Esophagus squamous epithelium (tissue), 4 donors: ENCODE results near the gene CENPT.

Experiments used
- POLR2A ChIP-seq, 4 donors: fragments of 450-650 bp; IDR thresholded peaks; one replicate each; pipeline ENCODE4 v1.6.1; 2017; ENCODE audit warnings: antibody characterized with exemption in 4 of 4, mild to moderate bottlenecking in 4 of 4, moderate library complexity in 3 of 4
- TF ChIP-seq, protein P1 (sequence below), 6 experiments: fragments of 450-650 bp in 4 of 6; fragments of 200-600 bp in 2 of 6; sonication (generic) in 2 of 6; IDR thresholded peaks; one replicate each; pipeline ENCODE4 v1.5.1; 2016 to 2019; ENCODE audit warnings: antibody characterized with exemption in 6 of 6, mild to moderate bottlenecking in 4 of 6, moderate library complexity in 4 of 6

GRCh38 chr16:67880584-67880983 lies 33.1 kb upstream of the CENPT start:
- TF ChIP-seq, protein P1, sequence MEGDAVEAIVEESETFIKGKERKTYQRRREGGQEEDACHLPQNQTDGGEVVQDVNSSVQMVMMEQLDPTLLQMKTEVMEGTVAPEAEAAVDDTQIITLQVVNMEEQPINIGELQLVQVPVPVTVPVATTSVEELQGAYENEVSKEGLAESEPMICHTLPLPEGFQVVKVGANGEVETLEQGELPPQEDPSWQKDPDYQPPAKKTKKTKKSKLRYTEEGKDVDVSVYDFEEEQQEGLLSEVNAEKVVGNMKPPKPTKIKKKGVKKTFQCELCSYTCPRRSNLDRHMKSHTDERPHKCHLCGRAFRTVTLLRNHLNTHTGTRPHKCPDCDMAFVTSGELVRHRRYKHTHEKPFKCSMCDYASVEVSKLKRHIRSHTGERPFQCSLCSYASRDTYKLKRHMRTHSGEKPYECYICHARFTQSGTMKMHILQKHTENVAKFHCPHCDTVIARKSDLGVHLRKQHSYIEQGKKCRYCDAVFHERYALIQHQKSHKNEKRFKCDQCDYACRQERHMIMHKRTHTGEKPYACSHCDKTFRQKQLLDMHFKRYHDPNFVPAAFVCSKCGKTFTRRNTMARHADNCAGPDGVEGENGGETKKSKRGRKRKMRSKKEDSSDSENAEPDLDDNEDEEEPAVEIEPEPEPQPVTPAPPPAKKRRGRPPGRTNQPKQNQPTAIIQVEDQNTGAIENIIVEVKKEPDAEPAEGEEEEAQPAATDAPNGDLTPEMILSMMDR (IDR thresholded peaks at IDR 0.05): no peak
- no peak for TF ChIP-seq POLR2A (IDR thresholded peaks at IDR 0.05)
